NB4 (cell line): ENCODE measurements around the gene DGKH.

Experiments used
- CTCF ChIP-seq: IDR thresholded peaks from one replicate; pipeline ENCODE4 v1.5.1; 2012; ENCODE audit warnings: low read depth, low read length
- MAX ChIP-seq: IDR thresholded peaks from 2 replicates; pipeline ENCODE4 v1.6.1; 2011; ENCODE audit warnings: low read depth, low read length
- MYC ChIP-seq: IDR thresholded peaks from 2 replicates; pipeline ENCODE4 v1.6.1; 2011; ENCODE audit warnings: low read depth, low read length
- POLR2A ChIP-seq: IDR thresholded peaks from 2 replicates; pipeline ENCODE4 v1.6.1; 2011; ENCODE audit warnings: mild to moderate bottlenecking; ENCODE audit not compliant: insufficient read length; ENCODE audit errors: extremely low read depth

- TF ChIP-seq CTCF (no peak), POLR2A (no peak), MYC (no peak), MAX (no peak)
Measured at GRCh38 chr13:42100960-42101359, 52.5 kb downstream of the DGKH start.
